B cell (primary cell): ENCODE data around the gene TIMM17A. TPM values are rescaled to one million over a fixed set of nuclear protein-coding genes. Genes with fewer than 3 reads are reported as not detected.

Experiments
- ATAC-seq: fragments of 200-7000 bp; cut with Tn5 transposase; one replicate; pipeline ENCODE4 v1.10.0; 2021; ENCODE audit warnings: low read depth, mild to moderate bottlenecking, moderate number of reproducible peaks, moderate library complexity
- CTCF ChIA-PET: fragments of 350-600 bp; sonication (Branson Sonifier 250); formaldehyde crosslinking; loops from one replicate; lab custom pipeline; 2021; ENCODE audit warnings: antibody characterized with exemption, inconsistent platforms; lab: Charles Lee
- POLR2A ChIA-PET: fragments of 350-600 bp; sonication (Branson Sonifier 250); formaldehyde crosslinking; loops from one replicate; lab custom pipeline; 2021; ENCODE audit warnings: antibody characterized with exemption; lab: Charles Lee
- DNase-seq: peaks from one replicate; pipeline ENCODE4 v3.0.0; 2013
- H2AFZ ChIP-seq: 2 replicates; pipeline ENCODE4 v1.6.1; 2012; ENCODE audit warnings: mild to moderate bottlenecking, low read depth, low read length; ENCODE audit not compliant: insufficient read depth, poor library complexity, severe bottlenecking
- H3K27ac ChIP-seq, 2 donors: 1 replicate in 1 of 2; 2 replicates in 1 of 2; pipeline ENCODE4 v1.5.1; 2012 to 2013; ENCODE audit warnings: low read length in 2 of 2, mild to moderate bottlenecking in 2 of 2, moderate library complexity in 1 of 2
- H3K27me3 ChIP-seq, 4 experiments: fragments of 200-600 bp in 1 of 4; sonication (generic) in 1 of 4; replicated peaks in 1 of 4; 1 replicate in 2 of 4; 2 replicates in 2 of 4; pipeline versions ENCODE4 v1.6.1 to v1.7.0; 2013 to 2016; ENCODE audit warnings: low read length in 3 of 4, mild to moderate bottlenecking in 2 of 4, mixed read lengths in 1 of 4, moderate library complexity in 1 of 4; ENCODE audit not compliant: insufficient read depth in 4 of 4, control insufficient read depth in 3 of 4; ENCODE audit errors: control extremely low read depth in 1 of 4
- H3K36me3 ChIP-seq, 2 experiments: replicated peaks in 1 of 2; 1 replicate in 1 of 2; 2 replicates in 1 of 2; pipeline versions ENCODE4 v1.6.1 to v1.7.1; 2013; ENCODE audit warnings: low read length in 1 of 2; ENCODE audit not compliant: insufficient read depth in 2 of 2, control insufficient read depth in 1 of 2; ENCODE audit errors: control extremely low read depth in 1 of 2, extremely low read depth in 1 of 2
- H3K4me1 ChIP-seq, 2 donors: fragments of 200-600 bp in 1 of 2; sonication (generic) in 1 of 2; 1 replicate in 1 of 2; 2 replicates in 1 of 2; pipeline versions ENCODE4 v1.5.1 to v1.6.1; 2013 to 2017; ENCODE audit warnings: low read length in 2 of 2; ENCODE audit not compliant: control insufficient read depth in 2 of 2, insufficient read depth in 2 of 2
- H3K4me2 ChIP-seq: replicated peaks from 2 replicates; pipeline ENCODE3; 2012; ENCODE audit warnings: mild to moderate bottlenecking, low read depth, low read length; ENCODE audit not compliant: poor library complexity, severe bottlenecking
- H3K4me3 ChIP-seq, 5 experiments: fragments of 200-600 bp in 1 of 5; sonication (generic) in 1 of 5; 1 replicate in 3 of 5; 2 replicates in 2 of 5; pipeline versions ENCODE4 v1.5.1 to v1.7.0; 2011 to 2016; ENCODE audit warnings: low read length in 4 of 5, mild to moderate bottlenecking in 4 of 5, low read depth in 2 of 5, control low read depth in 1 of 5, moderate library complexity in 1 of 5; ENCODE audit not compliant: insufficient read depth in 1 of 5; ENCODE audit errors: control extremely low read depth in 1 of 5, extremely low read depth in 1 of 5
- H3K79me2 ChIP-seq: fragments of 200-600 bp; sonication (generic); one replicate; pipeline ENCODE4 v1.6.0; 2016; ENCODE audit warnings: low read length; ENCODE audit not compliant: control insufficient read depth, insufficient read depth
- H3K9ac ChIP-seq: fragments of 200-600 bp; sonication (generic); 2 replicates; pipeline ENCODE4 v1.6.1; 2017; ENCODE audit warnings: mild to moderate bottlenecking, low read length, moderate library complexity
- H3K9me3 ChIP-seq, 3 donors: one replicate each; pipeline versions ENCODE4 v1.6.1 to v1.7.1; 2013; ENCODE audit warnings: low read length in 2 of 3; ENCODE audit not compliant: control insufficient read depth in 2 of 3, insufficient read depth in 1 of 3; ENCODE audit errors: control extremely low read depth in 1 of 3
- H4K20me1 ChIP-seq: 2 replicates; pipeline ENCODE4 v1.6.0; 2012; ENCODE audit warnings: mild to moderate bottlenecking, low read length; ENCODE audit not compliant: insufficient read depth, control insufficient read depth, poor library complexity, severe bottlenecking
- H3K27ac Mint-ChIP-seq: one replicate; pipeline ENCODE4 v1.8.0; 2021; ENCODE audit warnings: mixed read lengths
- H3K27me3 Mint-ChIP-seq: one replicate; pipeline ENCODE4 v1.8.0; 2021; ENCODE audit warnings: mixed read lengths
- H3K4me1 Mint-ChIP-seq: one replicate; pipeline ENCODE4 v1.8.0; 2021; ENCODE audit warnings: mixed read lengths
- H3K4me3 Mint-ChIP-seq: one replicate; pipeline ENCODE4 v1.8.0; 2021; ENCODE audit warnings: mixed read lengths
- H3K9me3 Mint-ChIP-seq: one replicate; pipeline ENCODE4 v1.8.0; 2022; ENCODE audit warnings: mixed read lengths; ENCODE audit not compliant: insufficient read depth
- EZH2 ChIP-seq: IDR thresholded peaks from 2 replicates; pipeline ENCODE4 v1.6.1; 2012; ENCODE audit warnings: borderline replicate concordance, low read depth, mild to moderate bottlenecking, moderate library complexity, low read length; ENCODE audit not compliant: insufficient read depth, poor library complexity, severe bottlenecking
- WGBS: methylation state at CpG from one replicate; pipeline ENCODE4 v1.1.5; 2013; ENCODE audit warnings: missing lambda C conversion rate; ENCODE audit not compliant: insufficient coverage; 5-methylcytosine and 5-hydroxymethylcytosine counted together
- intact Hi-C: fragments of 100-400 bp; cut with micrococcal nuclease; formaldehyde crosslinking; loops from one replicate; pipeline ENCODE4 v1.10.0; 2022
- polyA plus RNA-seq: library from polyadenylated mRNA; depleted of rRNA; stranded (reverse); fragments of >200 nt; gene quantifications from 2 replicates; pipeline ENCODE4 v1.2.3, GENCODE V29; 2012
- total RNA-seq, 2 donors: library from RNA; stranded (reverse); fragments of 120-200 nt in 1 of 2; gene quantifications; 1 replicate in 1 of 2; 2 replicates in 1 of 2; pipeline versions ENCODE4 v1.2.3 to v1.2.4, GENCODE V29; 2013 to 2022
- TF ChIP-seq, protein P1 (sequence below): fragments of 200-600 bp; IDR thresholded peaks from one replicate; pipeline ENCODE4 v1.8.0; 2022; ENCODE audit warnings: antibody characterized with exemption, mild to moderate bottlenecking

The TIMM17A gene
- total and polyA plus RNA-seq, 2 donors (not counting 1 experiment from before 2014, with no cell fraction given), result 13.7 to 31.5 TPM

GRCh38 chr1:201968202-201968925 lies 13.1 kb downstream of the TIMM17A start:
- Histone ChIP-seq H3K9me3 (no peaks in the 10 kb centered on the region), H3K4me1 (no peaks in the 10 kb centered on the region), H3K4me3 (no peak overlapping the region), H3K9ac (no peak overlapping the region), H4K20me1 (no peaks in the 10 kb centered on the region), H3K4me2 (no peak overlapping the region), H2AFZ (no peak overlapping the region), H3K27ac (no peak overlapping the region), H3K27me3 (no peaks in the 10 kb centered on the region), H3K36me3 (peaks cover 10 to 56% of the 10 kb centered on the region in 2 experiments), H3K79me2 (no peaks in the 10 kb centered on the region)
- ATAC-seq (no peak), DNase-seq (no peak)
- Mint-ChIP-seq H3K27ac (no peak overlapping the region), H3K27me3 (no peaks in the 10 kb centered on the region), H3K4me1 (no peaks in the 10 kb centered on the region), H3K9me3 (no peaks in the 10 kb centered on the region), H3K4me3 (no peak overlapping the region)
- TF ChIP-seq, protein P1, sequence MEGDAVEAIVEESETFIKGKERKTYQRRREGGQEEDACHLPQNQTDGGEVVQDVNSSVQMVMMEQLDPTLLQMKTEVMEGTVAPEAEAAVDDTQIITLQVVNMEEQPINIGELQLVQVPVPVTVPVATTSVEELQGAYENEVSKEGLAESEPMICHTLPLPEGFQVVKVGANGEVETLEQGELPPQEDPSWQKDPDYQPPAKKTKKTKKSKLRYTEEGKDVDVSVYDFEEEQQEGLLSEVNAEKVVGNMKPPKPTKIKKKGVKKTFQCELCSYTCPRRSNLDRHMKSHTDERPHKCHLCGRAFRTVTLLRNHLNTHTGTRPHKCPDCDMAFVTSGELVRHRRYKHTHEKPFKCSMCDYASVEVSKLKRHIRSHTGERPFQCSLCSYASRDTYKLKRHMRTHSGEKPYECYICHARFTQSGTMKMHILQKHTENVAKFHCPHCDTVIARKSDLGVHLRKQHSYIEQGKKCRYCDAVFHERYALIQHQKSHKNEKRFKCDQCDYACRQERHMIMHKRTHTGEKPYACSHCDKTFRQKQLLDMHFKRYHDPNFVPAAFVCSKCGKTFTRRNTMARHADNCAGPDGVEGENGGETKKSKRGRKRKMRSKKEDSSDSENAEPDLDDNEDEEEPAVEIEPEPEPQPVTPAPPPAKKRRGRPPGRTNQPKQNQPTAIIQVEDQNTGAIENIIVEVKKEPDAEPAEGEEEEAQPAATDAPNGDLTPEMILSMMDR, result no peak
- TF ChIP-seq EZH2, result no peak
- WGBS, result 96% methylated on average over 11 of the region's 16 CpGs
- CTCF ChIA-PET, result interaction anchor here (1.0 to 1.3 kb wide), 2 partner anchors 88 to 409 kb away, joined by 3 read pairs; no protein-coding TSS in a partner anchor
- intact Hi-C loops, result no loop called here
- POLR2A ChIA-PET, result no interaction called here
